Activated CD4-positive, alpha-beta T cell treated with anti-CD3 and anti-CD28 coated beads, Interleukin-2, amount 10 ng/mL, durations not matched to agents 7 days and 5 days (primary cell): ENCODE results near the gene ERGIC2. TPM values are rescaled to one million over a fixed set of nuclear protein-coding genes. Genes with fewer than 3 reads are reported as not detected.
"Not testable (repeated sequence)": the region's sequence is repeated elsewhere in the genome, so short reads cannot be mapped to it uniquely, and the experiment has no call there.

Experiments
- CTCF ChIA-PET: fragments of 350-600 bp; sonication (Branson Sonifier 250); formaldehyde crosslinking; loops from one replicate; lab custom pipeline; 2021; ENCODE audit warnings: antibody characterized with exemption; lab: Charles Lee
- POLR2A ChIA-PET: fragments of 350-600 bp; sonication (Branson Sonifier 250); formaldehyde crosslinking; loops from one replicate; lab custom pipeline; 2021; ENCODE audit warnings: antibody characterized with exemption; lab: Charles Lee
- DNase-seq: peaks from one replicate; pipeline ENCODE4 v3.0.0-alpha.2; 2020
- H3K27ac Mint-ChIP-seq: one replicate; pipeline ENCODE4 v1.8.0; 2021; ENCODE audit warnings: mild to moderate bottlenecking, moderate library complexity, mixed read lengths
- H3K27me3 Mint-ChIP-seq: one replicate; pipeline ENCODE4 v1.8.0; 2021; ENCODE audit warnings: mixed read lengths
- H3K36me3 Mint-ChIP-seq: one replicate; pipeline ENCODE4 v1.8.0; 2021; ENCODE audit warnings: low read depth, mixed read lengths
- H3K4me1 Mint-ChIP-seq: one replicate; pipeline ENCODE4 v1.8.0; 2021; ENCODE audit warnings: mixed read lengths
- H3K4me3 Mint-ChIP-seq: one replicate; pipeline ENCODE4 v1.8.0; 2021; ENCODE audit warnings: mild to moderate bottlenecking, moderate library complexity, mixed read lengths
- H3K9me3 Mint-ChIP-seq: one replicate; pipeline ENCODE4 v1.8.0; 2021; ENCODE audit warnings: mixed read lengths
- total RNA-seq, 2 experiments: library from RNA; stranded (reverse); gene quantifications; one replicate each; pipeline ENCODE4 v1.2.3, GENCODE V29; 2021

The ERGIC2 gene
- total RNA-seq, 2 experiments from 2014 or later: 66.4 to 83.3 TPM

DNA sequence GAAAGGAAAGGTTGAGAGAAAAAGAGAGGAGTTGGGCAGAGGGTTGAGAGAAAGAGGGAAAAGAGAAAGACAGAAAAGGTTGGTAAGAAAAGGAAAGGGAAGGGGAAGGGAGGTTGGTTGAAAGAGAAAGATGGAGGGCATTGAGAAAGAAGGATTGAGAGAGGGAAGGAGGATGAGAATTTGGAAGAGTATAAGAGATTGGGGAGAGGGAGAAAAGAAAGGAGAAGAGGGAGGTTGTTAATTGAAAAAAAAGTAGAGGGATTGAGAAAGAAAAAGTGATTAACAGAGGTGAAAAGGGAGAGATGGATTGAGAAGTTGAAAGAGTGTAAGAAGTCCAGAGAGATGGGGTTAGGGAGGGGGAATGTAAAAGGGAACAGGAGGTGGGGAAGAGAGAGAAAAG is 21.5 kb upstream of the ERGIC2 start:
- Mint-ChIP-seq H3K27ac (no peak overlapping the region), H3K9me3 (no peaks in the 10 kb centered on the region)
- no peak for DNase-seq

DNA sequence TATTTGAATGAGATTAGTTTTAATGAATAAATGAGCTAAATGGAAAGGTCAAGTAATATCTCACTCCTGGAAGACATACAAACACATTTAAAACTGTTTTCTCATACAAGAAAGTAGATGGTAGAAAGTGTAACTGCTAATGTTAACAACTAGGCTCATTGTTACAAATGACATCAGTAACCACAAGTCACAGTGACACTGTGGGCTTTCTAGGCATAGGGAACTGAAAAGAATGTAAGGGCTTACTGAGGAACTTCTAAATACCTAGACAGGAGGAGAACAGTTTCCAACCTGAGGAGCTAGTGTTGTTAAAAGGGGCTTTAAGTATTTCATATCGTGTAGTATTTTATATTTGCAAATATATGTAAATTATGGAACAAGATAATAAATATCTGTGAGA is 17.5 kb upstream of the ERGIC2 start:
- H3K4me3 Mint-ChIP-seq: no peak overlapping the region
- no peak overlapping the region for H3K27ac Mint-ChIP-seq
- no peaks in the 10 kb centered on the region for H3K9me3 Mint-ChIP-seq
- ChIA-PET CTCF (no interaction called here), POLR2A (no interaction called here)
- H3K4me1 Mint-ChIP-seq: no peaks in the 10 kb centered on the region
- no peaks in the 10 kb centered on the region for H3K36me3 Mint-ChIP-seq
- H3K27me3 Mint-ChIP-seq: peaks cover 18% of the 10 kb centered on the region
- DNase-seq: no peak

More for the DNA sequence above, 21.5 kb upstream of the ERGIC2 start:
- ChIA-PET POLR2A (no interaction called here), CTCF (no interaction called here)
- Mint-ChIP-seq H3K4me3 (no peak overlapping the region), H3K36me3 (no peaks in the 10 kb centered on the region), H3K4me1 (no peaks in the 10 kb centered on the region), H3K27me3 (peaks cover 19% of the 10 kb centered on the region)

DNA sequence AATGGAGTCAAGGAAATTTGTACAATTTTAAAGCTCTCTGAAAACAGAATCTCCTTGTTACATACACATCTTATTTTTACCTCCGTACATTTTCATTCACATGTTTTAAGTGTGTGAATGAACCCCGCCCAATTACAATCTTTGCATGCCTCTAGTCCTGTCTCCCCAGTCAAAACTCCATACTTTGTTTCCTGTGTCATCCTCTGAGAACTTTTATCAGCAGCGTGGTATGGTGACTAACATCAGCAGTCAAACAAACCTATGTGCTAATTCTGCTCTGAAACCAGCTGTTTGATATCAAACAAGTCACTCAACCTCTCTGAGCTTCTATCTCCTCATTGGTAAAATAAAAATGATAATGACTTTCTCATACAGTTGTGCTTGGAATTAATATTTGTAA is 15.8 kb upstream of the ERGIC2 start:
- H3K9me3 Mint-ChIP-seq: no peaks in the 10 kb centered on the region
- ChIA-PET POLR2A (interaction anchor here (0.6 kb wide), 1 partner anchor 35 kb away, joined by 4 read pairs; no protein-coding TSS in a partner anchor), CTCF (no interaction called here)
- H3K27ac Mint-ChIP-seq: no peak overlapping the region
- H3K27me3 Mint-ChIP-seq: peaks cover 9% of the 10 kb centered on the region
- no peak overlapping the region for H3K4me3 Mint-ChIP-seq
- H3K36me3 Mint-ChIP-seq: no peaks in the 10 kb centered on the region
- no peaks in the 10 kb centered on the region for H3K4me1 Mint-ChIP-seq
- DNase-seq: no peak

DNA sequence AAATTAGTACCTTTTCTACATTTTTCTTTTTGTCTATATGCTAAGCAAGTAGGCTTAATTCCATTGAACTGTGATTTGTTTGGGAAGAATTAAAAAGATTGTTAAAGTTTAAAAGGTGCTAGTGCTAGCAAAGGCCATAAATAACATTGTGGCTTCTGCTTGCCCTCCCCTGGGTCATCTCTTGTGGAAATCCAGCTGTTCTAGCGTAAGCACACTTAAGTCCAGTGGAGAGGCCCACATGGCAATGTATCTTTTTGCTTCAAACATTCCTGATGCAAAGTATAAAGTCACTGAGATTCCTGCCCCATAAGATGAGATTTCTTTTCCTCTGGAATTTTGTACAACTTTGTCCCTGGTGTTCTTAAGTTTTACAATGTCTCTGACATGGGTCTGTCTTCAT is 14.4 kb upstream of the ERGIC2 start:
- Mint-ChIP-seq H3K4me3 (no peak overlapping the region), H3K27ac (no peak overlapping the region), H3K36me3 (peaks cover 8% of the 10 kb centered on the region), H3K27me3 (peaks cover 6% of the 10 kb centered on the region), H3K4me1 (peaks cover 11% of the 10 kb centered on the region), H3K9me3 (peaks cover 6% of the 10 kb centered on the region)
- CTCF ChIA-PET: no interaction called here
- no peak for DNase-seq
- POLR2A ChIA-PET: no interaction called here

DNA sequence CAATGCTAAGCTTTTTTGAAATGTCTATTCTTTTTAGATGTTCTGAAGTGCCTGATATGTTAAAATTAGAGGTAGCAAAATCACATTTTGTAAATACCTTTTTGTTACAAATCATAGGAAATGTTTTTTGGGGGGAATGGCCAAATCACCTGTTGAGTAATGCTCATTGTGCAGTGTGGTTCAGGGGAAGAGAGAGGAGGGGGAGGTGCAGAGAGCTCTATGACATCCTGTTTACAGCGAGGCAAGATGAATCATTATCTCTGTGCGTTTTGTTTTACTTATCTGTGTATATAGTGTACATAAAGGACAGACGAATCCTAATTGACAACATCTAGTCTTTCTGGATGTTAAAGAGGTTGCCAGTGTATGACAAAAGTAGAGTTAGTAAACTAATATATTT is 9.4 kb upstream of the ERGIC2 start:
- H3K27ac Mint-ChIP-seq: peak overlapping the region; percentile 94
- H3K4me1 Mint-ChIP-seq: peaks cover 18% of the 10 kb centered on the region
- H3K27me3 Mint-ChIP-seq, CTCF ChIA-PET: not testable (repeated sequence)
- H3K36me3 Mint-ChIP-seq: peaks cover 14% of the 10 kb centered on the region
- peak overlapping the region; percentile 44 for H3K4me3 Mint-ChIP-seq
- peak; percentile 64 for DNase-seq
- H3K9me3 Mint-ChIP-seq: peaks cover 13% of the 10 kb centered on the region
- POLR2A ChIA-PET: interaction anchor here (0.8 kb wide), 1 partner anchor 10 kb away, joined by 4 read pairs; the partner anchor contains the start of gene ERGIC2

DNA sequence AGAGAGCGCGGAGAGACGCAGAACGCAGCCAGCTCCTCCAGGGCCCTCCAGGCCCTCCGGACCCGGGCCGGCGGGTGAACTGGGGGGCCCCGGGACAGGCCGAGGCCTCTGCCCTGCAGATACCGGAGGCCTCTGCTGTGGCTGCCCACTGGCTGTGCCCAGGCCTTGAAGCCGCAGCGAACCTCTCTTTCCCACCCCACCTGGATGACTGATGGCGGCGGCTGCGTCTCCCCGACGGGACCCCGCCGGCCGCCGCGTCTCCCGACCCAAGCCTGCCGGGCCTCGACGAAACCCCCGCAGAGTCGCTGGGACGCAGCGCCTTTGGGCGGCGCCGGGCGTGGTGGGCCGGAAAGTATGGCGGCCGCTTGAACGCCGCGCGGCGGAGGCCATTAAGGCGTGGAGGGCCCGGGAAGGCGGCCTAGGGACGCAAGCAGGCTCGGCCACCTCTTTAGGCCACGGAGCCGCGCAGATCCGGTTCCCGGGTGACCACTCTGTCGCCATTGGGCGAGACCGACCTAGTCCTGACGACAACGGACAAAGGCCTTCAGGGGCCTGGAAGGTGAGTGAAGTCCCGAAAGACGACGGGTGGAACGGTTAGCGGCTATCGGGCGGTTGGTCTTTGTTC is 8.4 kb upstream of the ERGIC2 start:
- CTCF ChIA-PET: no interaction called here
- POLR2A ChIA-PET: no interaction called here
- Mint-ChIP-seq H3K4me3 (no peak overlapping the region), H3K9me3 (peaks cover 13% of the 10 kb centered on the region), H3K36me3 (peaks cover 14% of the 10 kb centered on the region), H3K4me1 (peaks cover 18% of the 10 kb centered on the region), H3K27me3 (no peaks in the 10 kb centered on the region), H3K27ac (peak overlapping the region; percentile 94)
- no peak for DNase-seq

DNA sequence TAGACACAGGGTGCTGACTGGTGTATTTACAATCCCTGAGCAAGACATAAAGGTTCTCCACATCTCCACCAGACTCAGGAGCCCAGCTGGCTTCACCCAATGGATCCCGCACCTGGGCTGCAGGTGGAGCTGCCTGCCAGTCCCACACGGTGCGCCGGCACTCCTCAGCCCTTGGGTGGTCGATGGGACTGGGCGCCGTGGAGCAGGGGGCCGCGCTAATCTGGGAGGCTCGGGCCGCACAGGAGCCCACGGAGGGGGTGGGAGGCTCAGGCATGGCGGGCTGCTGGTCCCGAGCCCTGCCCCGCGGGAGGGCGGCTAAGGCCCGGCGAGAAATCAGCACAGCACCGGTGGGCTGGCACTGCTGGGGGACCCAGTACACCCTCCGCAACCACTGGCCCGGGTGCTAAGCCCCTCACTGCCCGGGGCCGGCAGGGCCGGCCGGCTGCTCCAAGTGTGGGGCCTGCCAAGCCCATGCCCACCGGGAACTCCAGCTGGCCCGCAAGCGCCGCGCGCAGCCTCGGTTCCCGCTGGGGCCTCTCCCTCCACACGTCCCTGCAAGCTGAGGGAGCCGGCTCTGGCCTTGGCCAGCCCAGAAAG is 5.2 kb upstream of the ERGIC2 start:
- H3K27ac Mint-ChIP-seq, H3K4me3 Mint-ChIP-seq, CTCF ChIA-PET, DNase-seq, POLR2A ChIA-PET, H3K27me3 Mint-ChIP-seq: not testable (repeated sequence)
- peaks cover 10% of the 10 kb centered on the region for H3K9me3 Mint-ChIP-seq
- H3K36me3 Mint-ChIP-seq: peaks cover 12% of the 10 kb centered on the region
- peaks cover 32% of the 10 kb centered on the region for H3K4me1 Mint-ChIP-seq

DNA sequence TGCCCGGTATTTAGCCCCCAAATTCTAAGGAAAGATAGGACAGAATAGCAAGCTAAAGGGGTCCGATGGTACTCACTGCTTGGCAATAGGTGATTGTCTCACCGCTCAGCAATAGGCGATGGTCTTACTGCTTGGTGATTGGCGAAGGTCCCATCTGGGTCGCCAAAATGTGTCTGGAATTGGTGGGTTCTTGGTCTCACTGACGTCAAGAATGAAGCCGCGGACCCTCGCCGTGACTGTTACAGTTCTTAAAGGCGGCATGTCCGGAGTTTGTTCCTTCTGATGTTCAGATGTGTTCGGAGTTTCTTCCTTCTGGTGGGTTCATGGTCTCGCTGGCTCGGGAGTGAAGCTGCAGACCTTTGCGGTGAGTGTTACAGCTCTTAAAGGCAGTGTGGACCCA is 4.2 kb upstream of the ERGIC2 start:
- H3K9me3 Mint-ChIP-seq, POLR2A ChIA-PET, H3K36me3 Mint-ChIP-seq, H3K27ac Mint-ChIP-seq, CTCF ChIA-PET, DNase-seq, H3K4me3 Mint-ChIP-seq, H3K27me3 Mint-ChIP-seq: not testable (repeated sequence)
- peaks cover 26% of the 10 kb centered on the region for H3K4me1 Mint-ChIP-seq

DNA sequence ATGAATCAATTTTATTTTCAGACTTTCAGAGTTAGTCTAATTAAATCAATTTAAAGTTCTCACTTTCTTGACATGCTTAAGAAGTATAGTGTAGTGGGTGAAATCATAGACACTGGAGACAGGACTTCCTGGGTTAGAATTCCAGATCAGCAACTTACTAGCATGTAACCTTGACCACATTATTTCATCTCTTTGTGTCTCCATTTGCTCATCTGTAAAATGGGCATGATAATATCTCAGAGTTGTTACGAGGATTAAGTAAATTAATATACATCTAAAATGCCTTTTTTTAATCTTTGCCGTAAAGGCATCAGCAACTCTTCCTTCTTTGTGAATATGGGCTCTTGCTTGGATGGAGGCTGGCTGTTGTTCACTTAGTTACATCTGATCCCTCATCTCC is 1.3 kb upstream of the ERGIC2 start:
- ChIA-PET CTCF (no interaction called here), POLR2A (no interaction called here)
- Mint-ChIP-seq H3K36me3 (peaks cover 10% of the 10 kb centered on the region), H3K4me3 (peak overlapping the region; percentile 92), H3K4me1 (peaks cover 40% of the 10 kb centered on the region), H3K9me3 (no peaks in the 10 kb centered on the region), H3K27me3 (no peaks in the 10 kb centered on the region), H3K27ac (peak overlapping the region; percentile 95)
- no peak for DNase-seq

DNA sequence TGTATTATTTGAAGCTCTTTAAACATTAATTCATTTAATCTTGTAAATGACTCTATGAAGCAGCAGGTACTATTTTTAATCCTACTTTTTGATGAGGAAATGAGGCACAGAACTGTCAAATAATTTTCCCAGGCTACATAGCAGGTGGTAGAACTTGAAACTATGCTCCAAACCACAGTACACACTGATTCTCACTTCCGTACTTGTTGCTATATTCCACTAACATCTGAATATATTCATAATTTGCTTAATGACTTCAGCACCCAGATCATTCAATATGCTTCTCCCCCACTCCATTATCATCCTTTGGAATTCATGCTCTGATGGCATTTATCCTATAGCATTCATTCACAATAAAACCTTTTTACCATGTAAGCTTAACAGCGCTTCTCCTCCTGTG is 4.9 kb downstream of the ERGIC2 start:
- peaks cover 39% of the 10 kb centered on the region for H3K4me1 Mint-ChIP-seq
- H3K9me3 Mint-ChIP-seq: no peaks in the 10 kb centered on the region
- H3K4me3 Mint-ChIP-seq: no peak overlapping the region
- peaks cover 26% of the 10 kb centered on the region for H3K36me3 Mint-ChIP-seq
- ChIA-PET CTCF (interaction anchor here (1.5 kb wide), 1 partner anchor 12 kb away, joined by 4 read pairs; no protein-coding TSS in a partner anchor), POLR2A (no interaction called here)
- no peak for DNase-seq
- no peaks in the 10 kb centered on the region for H3K27me3 Mint-ChIP-seq
- H3K27ac Mint-ChIP-seq: no peak overlapping the region

DNA sequence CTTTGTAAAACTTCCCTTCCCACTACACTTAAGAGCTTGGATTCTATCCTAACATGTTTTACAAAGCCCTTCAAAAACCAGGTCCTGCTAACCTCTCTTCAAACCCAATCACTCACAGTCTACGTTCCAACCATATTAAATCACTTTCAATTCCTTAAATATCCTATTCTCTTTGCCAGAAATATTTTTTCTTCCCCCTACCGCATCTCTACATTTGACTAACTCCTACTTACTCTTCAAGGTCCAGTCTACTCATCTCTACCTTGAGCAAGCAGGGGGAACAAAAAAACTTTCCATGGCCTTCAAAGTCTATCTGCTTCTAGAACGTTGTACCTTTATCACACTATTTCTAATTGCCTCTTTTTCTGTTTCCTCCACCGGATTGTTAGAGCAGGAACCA is 6.1 kb downstream of the ERGIC2 start:
- DNase-seq: no peak
- POLR2A ChIA-PET: no interaction called here
- CTCF ChIA-PET: interaction anchor here (1.0 kb wide), 1 partner anchor 1379 kb away, joined by 3 read pairs; no protein-coding TSS in a partner anchor
- H3K9me3 Mint-ChIP-seq: no peaks in the 10 kb centered on the region
- no peak overlapping the region for H3K4me3 Mint-ChIP-seq
- peaks cover 32% of the 10 kb centered on the region for H3K4me1 Mint-ChIP-seq
- no peak overlapping the region for H3K27ac Mint-ChIP-seq
- no peaks in the 10 kb centered on the region for H3K27me3 Mint-ChIP-seq
- peaks cover 29% of the 10 kb centered on the region for H3K36me3 Mint-ChIP-seq

DNA sequence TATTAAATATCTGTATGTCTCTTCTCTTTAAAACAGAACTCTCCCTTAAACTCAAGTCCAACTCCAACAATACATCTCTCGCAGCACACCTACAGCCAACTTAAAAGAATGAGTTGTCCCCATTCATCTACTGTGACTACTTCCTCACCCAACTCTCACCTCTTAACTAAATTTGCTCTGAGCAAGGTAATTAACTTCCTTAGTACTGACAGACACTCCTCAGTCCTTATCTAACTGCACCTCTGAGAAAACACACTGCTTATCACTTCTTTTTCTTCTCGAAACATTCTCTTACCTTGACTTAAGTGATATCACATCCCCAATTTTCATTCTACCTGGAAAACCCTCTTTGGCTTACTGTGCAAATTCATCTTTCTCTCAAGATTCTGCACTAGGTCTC is 7.0 kb downstream of the ERGIC2 start:
- peaks cover 23% of the 10 kb centered on the region for H3K4me1 Mint-ChIP-seq
- ChIA-PET POLR2A (no interaction called here), CTCF (interaction anchor here (1.0 kb wide), 1 partner anchor 1380 kb away, joined by 3 read pairs; no protein-coding TSS in a partner anchor)
- H3K36me3 Mint-ChIP-seq: peaks cover 32% of the 10 kb centered on the region
- H3K27me3 Mint-ChIP-seq: no peaks in the 10 kb centered on the region
- DNase-seq: no peak
- H3K27ac Mint-ChIP-seq: no peak overlapping the region
- H3K4me3 Mint-ChIP-seq: no peak overlapping the region
- no peaks in the 10 kb centered on the region for H3K9me3 Mint-ChIP-seq

DNA sequence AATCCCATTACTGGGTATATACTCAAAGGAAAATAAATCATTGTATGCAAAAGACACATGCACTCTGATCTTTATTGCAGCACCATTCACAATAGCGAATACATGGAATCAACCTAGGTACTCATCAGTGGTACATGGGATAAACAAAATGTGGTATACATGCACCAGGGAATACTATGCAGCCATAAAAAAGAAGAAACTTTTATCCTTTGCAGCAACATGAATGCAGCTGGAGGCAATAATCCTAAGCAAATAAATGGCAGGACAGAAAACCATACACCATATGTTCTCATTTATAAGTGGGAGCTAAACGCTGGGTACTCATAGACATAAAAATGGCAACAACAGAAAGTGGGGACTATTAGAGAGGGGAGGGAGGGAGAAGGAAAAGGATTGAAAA is 15.9 kb downstream of the ERGIC2 start:
- H3K9me3 Mint-ChIP-seq: no peaks in the 10 kb centered on the region
- no peak for DNase-seq
- H3K27ac Mint-ChIP-seq: no peak overlapping the region
- no peak overlapping the region for H3K4me3 Mint-ChIP-seq
- CTCF ChIA-PET: no interaction called here
- H3K36me3 Mint-ChIP-seq: peaks cover 42% of the 10 kb centered on the region
- H3K27me3 Mint-ChIP-seq: no peaks in the 10 kb centered on the region
- peaks cover 4% of the 10 kb centered on the region for H3K4me1 Mint-ChIP-seq
- POLR2A ChIA-PET: no interaction called here
